ENCODE measurements around the gene EMSY.

DNA sequence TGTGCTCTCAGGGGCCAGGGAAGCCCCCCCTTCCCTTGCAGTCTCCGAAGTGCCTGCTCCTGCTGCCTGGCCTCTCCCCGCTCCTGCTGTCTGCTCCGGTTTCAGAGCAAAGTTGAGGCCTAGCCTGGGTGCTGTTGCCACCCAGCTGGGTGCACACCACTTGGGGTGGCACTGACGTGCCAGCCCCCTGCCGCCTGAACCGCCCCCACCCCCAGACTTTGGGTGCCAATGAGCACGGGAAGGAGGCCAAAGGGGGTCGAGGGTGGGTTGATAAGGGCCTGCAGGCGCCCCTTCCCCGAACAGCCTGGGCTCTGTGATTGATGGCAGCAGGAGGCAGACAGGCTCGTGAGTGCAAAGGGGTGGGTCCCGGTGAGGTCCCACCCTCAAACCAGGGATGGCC lies 48.2 kb downstream of the EMSY start:
- no peak for TF ChIP-seq POLR2AphosphoS5 (IDR thresholded peaks at IDR 0.05)
- no peak for TF ChIP-seq EP300 (IDR thresholded peaks at IDR 0.05)
